Mesothelial cell of epicardium (in vitro differentiated cells): ENCODE results near the gene PID1. TPM values are rescaled to one million over a fixed set of nuclear protein-coding genes. Genes with fewer than 3 reads are reported as not detected.

Experiments used
- DNase-seq, 2 experiments: peaks; one replicate each; pipeline ENCODE4 v3.0.0; 2021; ENCODE audit warnings: low spot score in 2 of 2; ENCODE audit not compliant: unreplicated experiment in 2 of 2
- H3K27ac Mint-ChIP-seq: 2 replicates; pipeline ENCODE4 v1.8.0; 2021; ENCODE audit warnings: mixed read lengths
- H3K27me3 Mint-ChIP-seq: 2 replicates; pipeline ENCODE4 v1.8.0; 2021; ENCODE audit warnings: low read depth, mixed read lengths
- H3K36me3 Mint-ChIP-seq: 2 replicates; pipeline ENCODE4 v1.8.0; 2021; ENCODE audit warnings: mixed read lengths
- H3K4me1 Mint-ChIP-seq: 2 replicates; pipeline ENCODE4 v1.8.0; 2021; ENCODE audit warnings: mixed read lengths
- H3K4me3 Mint-ChIP-seq: 2 replicates; pipeline ENCODE4 v1.8.0; 2021; ENCODE audit warnings: mild to moderate bottlenecking, moderate library complexity, mixed read lengths
- H3K9me3 Mint-ChIP-seq: 2 replicates; pipeline ENCODE4 v1.8.0; 2021; ENCODE audit warnings: mixed read lengths
- total RNA-seq: library from RNA; stranded (reverse); gene quantifications from 3 replicates; pipeline ENCODE4 v1.2.1, GENCODE V29; 2021
- TF ChIP-seq, protein P1 (sequence below): fragments of 200-600 bp; sonication (generic); IDR thresholded peaks from one replicate; pipeline ENCODE4 v1.5.0; 2021; ENCODE audit warnings: antibody characterized with exemption; ENCODE audit not compliant: unreplicated experiment

The PID1 gene
- total RNA-seq, 1 donor from 2014 or later: 2.0 TPM

DNA sequence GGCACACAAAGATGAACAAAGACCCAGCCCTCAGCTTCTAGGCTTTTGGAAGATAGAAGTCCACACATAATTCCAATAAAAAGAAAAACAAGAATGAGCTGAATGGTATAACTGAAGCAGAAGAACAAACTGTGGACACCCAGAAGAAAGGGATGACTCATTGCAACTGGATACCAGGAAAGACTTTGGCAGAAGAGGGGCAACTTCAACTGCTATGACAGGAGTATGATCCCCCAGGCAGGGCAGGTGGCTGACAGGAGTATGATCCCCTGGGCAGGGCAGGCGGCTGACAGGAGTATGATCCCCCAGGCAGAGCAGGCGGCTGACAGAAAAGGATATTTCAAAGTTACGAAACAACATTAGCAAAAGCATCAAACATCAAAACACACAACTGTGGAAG, 21.6 kb downstream of the PID1 start:
- Mint-ChIP-seq H3K9me3 (no peaks in the 10 kb centered on the region), H3K27me3 (peaks cover 7% of the 10 kb centered on the region), H3K36me3 (no peaks in the 10 kb centered on the region)

GRCh38 chr2:229246334-229246733, 24.8 kb downstream of the PID1 start:
- Mint-ChIP-seq H3K27ac (no peak overlapping the region), H3K9me3 (peaks cover 21% of the 10 kb centered on the region), H3K4me1 (no peaks in the 10 kb centered on the region), H3K27me3 (peaks cover 7% of the 10 kb centered on the region), H3K36me3 (no peaks in the 10 kb centered on the region), H3K4me3 (no peak overlapping the region)
- DNase-seq: no peak
- TF ChIP-seq, protein P1, sequence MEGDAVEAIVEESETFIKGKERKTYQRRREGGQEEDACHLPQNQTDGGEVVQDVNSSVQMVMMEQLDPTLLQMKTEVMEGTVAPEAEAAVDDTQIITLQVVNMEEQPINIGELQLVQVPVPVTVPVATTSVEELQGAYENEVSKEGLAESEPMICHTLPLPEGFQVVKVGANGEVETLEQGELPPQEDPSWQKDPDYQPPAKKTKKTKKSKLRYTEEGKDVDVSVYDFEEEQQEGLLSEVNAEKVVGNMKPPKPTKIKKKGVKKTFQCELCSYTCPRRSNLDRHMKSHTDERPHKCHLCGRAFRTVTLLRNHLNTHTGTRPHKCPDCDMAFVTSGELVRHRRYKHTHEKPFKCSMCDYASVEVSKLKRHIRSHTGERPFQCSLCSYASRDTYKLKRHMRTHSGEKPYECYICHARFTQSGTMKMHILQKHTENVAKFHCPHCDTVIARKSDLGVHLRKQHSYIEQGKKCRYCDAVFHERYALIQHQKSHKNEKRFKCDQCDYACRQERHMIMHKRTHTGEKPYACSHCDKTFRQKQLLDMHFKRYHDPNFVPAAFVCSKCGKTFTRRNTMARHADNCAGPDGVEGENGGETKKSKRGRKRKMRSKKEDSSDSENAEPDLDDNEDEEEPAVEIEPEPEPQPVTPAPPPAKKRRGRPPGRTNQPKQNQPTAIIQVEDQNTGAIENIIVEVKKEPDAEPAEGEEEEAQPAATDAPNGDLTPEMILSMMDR: no peak

More for the DNA sequence above, 21.6 kb downstream of the PID1 start:
- no peaks in the 10 kb centered on the region for H3K4me1 Mint-ChIP-seq
- H3K4me3 Mint-ChIP-seq: no peak overlapping the region
- no peak overlapping the region for H3K27ac Mint-ChIP-seq
- DNase-seq: no peak
- TF ChIP-seq, protein P1: no peak

- DNase-seq: no peak
- Mint-ChIP-seq H3K9me3 (peaks cover 35% of the 10 kb centered on the region), H3K36me3 (no peaks in the 10 kb centered on the region), H3K4me3 (no peak overlapping the region), H3K27me3 (peaks cover 4% of the 10 kb centered on the region), H3K27ac (no peak overlapping the region), H3K4me1 (no peaks in the 10 kb centered on the region)
- TF ChIP-seq, protein P1: no peak
Measured at GRCh38 chr2:229244975-229245374, 26.1 kb downstream of the PID1 start.

- TF ChIP-seq, protein P1: no peak
- H3K27me3 Mint-ChIP-seq: no peaks in the 10 kb centered on the region
- no peak for DNase-seq
Measured at GRCh38 chr2:229243890-229244560, 27.1 kb downstream of the PID1 start.

GRCh38 chr2:229240984-229241491, 30.0 kb downstream of the PID1 start:
- Mint-ChIP-seq H3K4me1 (no peaks in the 10 kb centered on the region), H3K4me3 (no peak overlapping the region), H3K36me3 (no peaks in the 10 kb centered on the region), H3K27me3 (no peaks in the 10 kb centered on the region), H3K27ac (no peak overlapping the region), H3K9me3 (peaks cover 45% of the 10 kb centered on the region)
- TF ChIP-seq, protein P1: no peak
- no peak for DNase-seq

More at GRCh38 chr2:229243890-229244560, 27.1 kb downstream of the PID1 start:
- no peak overlapping the region for H3K27ac Mint-ChIP-seq
- no peaks in the 10 kb centered on the region for H3K4me1 Mint-ChIP-seq
- H3K36me3 Mint-ChIP-seq: no peaks in the 10 kb centered on the region
- H3K4me3 Mint-ChIP-seq: no peak overlapping the region
- peaks cover 44% of the 10 kb centered on the region for H3K9me3 Mint-ChIP-seq
